Psoas muscle (tissue), 8 donors: ENCODE data around the gene EVI5L. TPM values are rescaled to one million over a fixed set of nuclear protein-coding genes. Genes with fewer than 3 reads are reported as not detected.

Source experiments
- ATAC-seq, 4 donors: fragments of 200-7000 bp; cut with Tn5 transposase; one replicate each; pipeline ENCODE4 v1.9.1; 2020; ENCODE audit warnings: moderate library complexity in 3 of 4, mild to moderate bottlenecking in 2 of 4
- DNase-seq, 2 donors: peaks; one replicate each; pipeline ENCODE4 v3.0.0-alpha.2; 2020
- H3K27ac ChIP-seq: fragments of 200-600 bp; one replicate; pipeline ENCODE4 v1.8.0; 2022
- H3K27me3 ChIP-seq, 3 donors: fragments of 200-600 bp in 1 of 3; one replicate each; pipeline versions ENCODE4 v1.6.1 to v1.8.0; 2013 to 2022; ENCODE audit warnings: low read length in 2 of 3, mild to moderate bottlenecking in 2 of 3, moderate library complexity in 1 of 3; ENCODE audit not compliant: insufficient read depth in 3 of 3
- H3K36me3 ChIP-seq, 2 donors: fragments of 200-600 bp in 1 of 2; one replicate each; pipeline versions ENCODE4 v1.6.1 to v1.8.0; 2013 to 2022; ENCODE audit warnings: low read depth in 1 of 2, mild to moderate bottlenecking in 1 of 2, moderate library complexity in 1 of 2; ENCODE audit not compliant: insufficient read depth in 1 of 2
- H3K4me1 ChIP-seq: fragments of 200-600 bp; one replicate; pipeline ENCODE4 v1.8.0; 2022
- H3K4me3 ChIP-seq: fragments of 200-600 bp; one replicate; pipeline ENCODE4 v1.8.0; 2022; ENCODE audit warnings: mild to moderate bottlenecking
- H3K9me3 ChIP-seq: fragments of 200-600 bp; one replicate; pipeline ENCODE4 v1.8.0; 2022
- CTCF ChIP-seq: fragments of 200-600 bp; IDR thresholded peaks from one replicate; pipeline ENCODE4 v1.8.0; 2022; ENCODE audit warnings: antibody characterized with exemption
- WGBS, 3 donors: extraction: QIAGEN DNeasy Blood & Tissue Kit; methylation state at CpG; one replicate each; pipeline versions ENCODE4 v1.1.6 to v1.1.7; 2013; 5-methylcytosine and 5-hydroxymethylcytosine counted together
- intact Hi-C, 2 donors: fragments of 100-400 bp; cut with DNase I; formaldehyde crosslinking; loops; one replicate each; pipeline versions ENCODE4 v1.11.0 to v1.14.2; 2022
- polyA plus RNA-seq, 3 donors: library from polyadenylated mRNA; stranded (reverse); fragments of 200-250 nt; gene quantifications; one replicate each; pipeline ENCODE4 v1.2.3, GENCODE V29; 2013
- total RNA-seq, 4 donors: library from RNA; stranded (reverse); fragmentation: NEBNext Ultra II Directional in 2 of 4; extraction: Animal tissue kit (Norgen Biotek cat#: 25700) in 2 of 4; gene quantifications; one replicate each; pipeline versions ENCODE4 v1.2.1 to v1.2.4, GENCODE V29; 2021 to 2023
- donor health status: healthy with polysubstance abuse.
- donor health status: DM: no; HTN: no; CAD: no; lungs with moderate emphysema.
- donor health status: Bipolar disorder and iron deficiency.
- donor health status: healthy.
- donor health status: DM: yes; HTN: yes; CAD: no.
- donor health status: DM: no; HTN: no; CAD: no.
- donor health status: DM: no; HTN: no; CAD: no.
- donor health status: DM: yes; HTN: yes; CAD: no.

EVI5L gene
- total and polyA plus RNA-seq, 7 donors = 5.8 to 25.9 (median 13.9) TPM

- ATAC-seq = no peak
- Histone ChIP-seq H3K36me3 (no peaks in the 10 kb centered on the region), H3K27ac (no peak overlapping the region), H3K9me3 (no peaks in the 10 kb centered on the region), H3K4me3 (no peak overlapping the region), H3K27me3 (peaks cover 0 to 78% (median 15%) of the 10 kb centered on the region in 3 donors), H3K4me1 (peaks cover 5% of the 10 kb centered on the region)
- intact Hi-C loops = no loop called here
- no peak for TF ChIP-seq CTCF
- peak in 1 of 2 donors; percentile 42 for DNase-seq
- 73 to 82% (median 80%) methylated on average over 70 to 83 of the region's 83 CpGs for WGBS, 3 donors
Observed at GRCh38 chr19:7863157-7863970, 33.3 kb downstream of the EVI5L start.

DNA sequence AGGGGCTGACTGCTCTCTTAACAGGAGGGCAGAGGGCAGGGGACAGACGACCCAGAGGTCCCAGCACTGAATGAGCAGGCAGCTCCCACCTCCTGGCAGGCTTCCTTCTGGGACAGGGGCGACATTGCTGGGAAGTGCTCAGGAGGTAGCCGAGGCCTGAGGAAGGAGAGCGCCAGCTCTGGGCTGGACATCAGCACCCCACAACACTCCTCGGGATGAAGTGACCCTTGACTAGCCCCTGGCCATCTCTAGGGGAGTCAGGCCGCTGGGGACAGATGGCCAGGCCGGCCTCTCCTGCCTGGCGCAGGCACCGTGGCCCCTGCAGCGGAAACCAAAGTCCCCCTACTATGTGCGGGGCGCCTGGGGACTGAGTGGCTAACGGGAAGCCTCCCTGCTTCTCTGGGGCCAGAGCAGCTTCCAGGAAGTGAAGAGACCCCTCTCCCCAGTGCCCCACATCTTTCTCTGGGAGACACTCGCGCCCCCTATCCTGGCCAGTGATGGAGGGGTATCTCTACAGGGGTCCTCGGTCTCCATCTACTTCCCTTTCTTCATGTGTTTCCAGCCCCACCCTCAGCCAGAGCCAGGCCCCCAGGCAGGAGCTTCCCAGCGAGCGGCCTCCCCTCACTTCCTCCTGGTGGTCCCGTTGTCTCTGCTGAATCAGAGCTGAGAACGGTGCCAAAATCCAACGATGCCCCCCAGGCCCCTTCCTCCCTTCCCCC is 34.1 kb downstream of the EVI5L start:
- Histone ChIP-seq H3K36me3 (no peaks in the 10 kb centered on the region), H3K4me1 (peaks cover 10% of the 10 kb centered on the region), H3K9me3 (no peaks in the 10 kb centered on the region), H3K4me3 (no peak overlapping the region), H3K27me3 (peaks cover 0 to 82% (median 15%) of the 10 kb centered on the region in 3 donors), H3K27ac (no peak overlapping the region)
- ATAC-seq = no peak
- peak in 1 of 2 donors; percentile 46 for DNase-seq
- 74 to 76% (median 75%) methylated on average over 19 to 21 of the region's 21 CpGs for WGBS, 3 donors
- no peak for TF ChIP-seq CTCF
- intact Hi-C loops = no loop called here

- H3K36me3 ChIP-seq = no peaks in the 10 kb centered on the region
- WGBS, 3 donors = 63 to 67% (median 64%) methylated on average over 18 of the region's 18 CpGs
- no peak overlapping the region for H3K27ac ChIP-seq
- ATAC-seq (no peak), DNase-seq (no peak)
- intact Hi-C loops = no loop called here
- no peak overlapping the region for H3K4me3 ChIP-seq
- no peaks in the 10 kb centered on the region for H3K9me3 ChIP-seq
- no peak for TF ChIP-seq CTCF
- peaks cover 13% of the 10 kb centered on the region for H3K4me1 ChIP-seq
- H3K27me3 ChIP-seq = peaks cover 0 to 78% (median 15%) of the 10 kb centered on the region in 3 donors
Observed at GRCh38 chr19:7864690-7865074, 34.7 kb downstream of the EVI5L start.

DNA sequence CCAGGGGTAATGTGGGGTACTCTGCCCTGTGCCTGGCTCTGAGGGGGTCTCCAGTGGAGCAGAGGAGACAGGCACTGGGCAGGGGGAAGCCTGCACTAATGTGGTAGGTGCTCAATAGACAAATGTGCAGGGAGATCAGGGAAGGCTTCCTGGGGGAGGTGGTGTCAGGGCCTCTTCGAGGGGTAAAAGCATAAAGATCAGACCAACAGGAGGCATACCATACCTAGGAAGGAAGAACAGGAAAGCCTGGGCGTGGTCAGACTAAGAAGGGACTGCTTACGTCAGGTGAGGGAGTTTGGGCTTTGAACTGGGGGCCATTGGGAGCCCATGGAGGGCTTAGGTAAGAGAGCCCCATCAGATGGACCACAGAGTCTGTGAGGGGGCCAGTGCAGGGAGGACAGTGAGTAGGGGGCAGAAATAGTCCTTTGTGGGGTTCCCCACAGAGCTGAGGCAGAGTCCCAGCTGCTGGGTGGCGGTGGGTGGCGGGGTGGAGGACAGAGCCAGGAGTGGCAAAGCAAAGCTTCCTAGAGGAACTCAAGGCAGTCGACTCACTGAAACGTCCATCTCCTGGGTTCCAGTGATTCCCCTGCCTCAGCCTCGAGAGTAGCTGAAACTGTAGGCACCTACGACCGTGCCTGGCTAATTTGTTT is 35.4 kb downstream of the EVI5L start:
- intact Hi-C loops = no loop called here
- Histone ChIP-seq H3K27ac (no peak overlapping the region), H3K36me3 (no peaks in the 10 kb centered on the region), H3K9me3 (no peaks in the 10 kb centered on the region), H3K27me3 (peaks cover 0 to 71% (median 15%) of the 10 kb centered on the region in 3 donors), H3K4me3 (no peak overlapping the region), H3K4me1 (peaks cover 13% of the 10 kb centered on the region)
- TF ChIP-seq CTCF = no peak
- DNase-seq = peak in 1 of 2 donors; percentile 21
- no peak for ATAC-seq
- 37 to 55% (median 41%) methylated on average over 10 of the region's 10 CpGs for WGBS, 3 donors
